GM18505 (cell line): ENCODE measurements around the gene BAIAP2L2.

Source experiments
- ATAC-seq: cut with Tn5 transposase; IDR thresholded peaks from one replicate; pipeline ENCODE4 v1.9.1; 2021; ENCODE audit not compliant: unreplicated experiment
- POLR2A ChIP-seq: IDR thresholded peaks from 4 replicates; pipeline ENCODE4 v1.6.1; 2011; ENCODE audit warnings: borderline replicate concordance; ENCODE audit not compliant: insufficient read depth, insufficient read length; ENCODE audit errors: extremely low read depth

Gene BAIAP2L2

DNA sequence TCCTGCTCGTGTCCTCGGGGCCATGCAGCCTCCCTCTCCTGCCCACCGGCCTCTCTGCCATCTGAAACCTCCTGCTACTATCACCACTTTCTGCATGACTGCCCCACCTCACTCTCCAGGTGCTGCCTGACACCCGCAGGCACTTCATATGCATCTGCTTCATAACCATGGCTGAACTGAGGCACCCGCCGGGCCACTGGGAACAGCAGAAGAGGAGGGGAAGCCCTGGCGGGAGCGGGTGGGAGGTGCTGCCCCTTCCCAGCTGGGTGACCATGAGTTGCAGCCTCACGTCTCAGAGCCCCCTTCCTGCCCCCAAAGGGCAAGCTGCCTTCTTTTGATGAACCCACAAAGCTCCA, 75.0 kb downstream of the BAIAP2L2 start:
- no peak for ATAC-seq
- no peak for TF ChIP-seq POLR2A
